ENCODE data around the gene MAGI3. TPM values are rescaled to one million over a fixed set of nuclear protein-coding genes. Genes with fewer than 3 reads are reported as not detected.

The MAGI3 gene
- total RNA-seq, 1 donor from 2014 or later = 6.3 TPM

DNA sequence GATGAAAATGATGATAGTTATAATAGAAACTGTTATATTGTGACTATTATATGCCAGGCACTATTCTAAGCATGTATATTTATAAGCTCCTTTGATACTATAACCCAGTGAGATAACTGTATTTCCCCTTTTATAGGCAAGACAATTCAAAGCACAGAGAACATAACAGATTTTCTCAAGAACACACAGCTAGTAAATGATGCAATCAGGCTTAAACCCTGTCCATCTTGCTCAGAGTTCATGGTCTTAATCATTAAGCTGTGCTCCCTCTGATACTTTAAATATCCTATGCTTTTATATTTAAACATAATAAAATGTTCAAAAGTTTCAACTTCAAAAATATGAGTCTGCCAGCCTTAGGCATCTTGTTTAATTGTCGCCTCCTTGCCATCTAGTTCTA lies 280.3 kb downstream of the MAGI3 start:
- no peak for FAIRE-seq

DNA sequence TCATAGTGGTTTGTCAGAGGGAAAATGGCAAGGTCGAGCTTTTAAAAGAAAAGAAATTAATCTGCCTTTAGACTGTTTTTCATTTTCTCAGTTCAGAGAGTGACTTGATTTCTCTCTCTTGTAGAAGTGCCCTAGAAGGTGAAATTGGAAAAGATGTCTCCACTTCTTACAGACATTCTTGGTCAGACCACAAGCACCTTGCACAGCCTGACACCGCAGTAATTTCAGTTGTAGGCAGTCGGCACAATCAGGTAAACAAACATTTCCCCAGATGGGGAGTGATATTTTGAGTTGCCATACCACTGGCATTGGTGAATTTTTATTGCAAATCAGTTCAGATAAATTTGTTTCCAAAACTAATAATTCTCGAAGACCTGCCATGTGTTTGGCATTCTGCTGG lies 282.2 kb downstream of the MAGI3 start:
- Histone ChIP-seq H3K27me3 (ENCODE audit: control insufficient read depth, insufficient read depth, low read length) (no peaks in the 10 kb centered on the region), H3K4me3 (ENCODE audit: low read depth, low read length) (no peak overlapping the region), H3K36me3 (ENCODE audit: control insufficient read depth, insufficient read depth, low read length) (no peaks in the 10 kb centered on the region)
- TF ChIP-seq, protein P1, sequence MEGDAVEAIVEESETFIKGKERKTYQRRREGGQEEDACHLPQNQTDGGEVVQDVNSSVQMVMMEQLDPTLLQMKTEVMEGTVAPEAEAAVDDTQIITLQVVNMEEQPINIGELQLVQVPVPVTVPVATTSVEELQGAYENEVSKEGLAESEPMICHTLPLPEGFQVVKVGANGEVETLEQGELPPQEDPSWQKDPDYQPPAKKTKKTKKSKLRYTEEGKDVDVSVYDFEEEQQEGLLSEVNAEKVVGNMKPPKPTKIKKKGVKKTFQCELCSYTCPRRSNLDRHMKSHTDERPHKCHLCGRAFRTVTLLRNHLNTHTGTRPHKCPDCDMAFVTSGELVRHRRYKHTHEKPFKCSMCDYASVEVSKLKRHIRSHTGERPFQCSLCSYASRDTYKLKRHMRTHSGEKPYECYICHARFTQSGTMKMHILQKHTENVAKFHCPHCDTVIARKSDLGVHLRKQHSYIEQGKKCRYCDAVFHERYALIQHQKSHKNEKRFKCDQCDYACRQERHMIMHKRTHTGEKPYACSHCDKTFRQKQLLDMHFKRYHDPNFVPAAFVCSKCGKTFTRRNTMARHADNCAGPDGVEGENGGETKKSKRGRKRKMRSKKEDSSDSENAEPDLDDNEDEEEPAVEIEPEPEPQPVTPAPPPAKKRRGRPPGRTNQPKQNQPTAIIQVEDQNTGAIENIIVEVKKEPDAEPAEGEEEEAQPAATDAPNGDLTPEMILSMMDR (IDR thresholded peaks at IDR 0.05; ENCODE audit: insufficient read depth, low read length, severe bottlenecking) = no peak
- FAIRE-seq = no peak
- no peak for DNase-seq (ENCODE audit: low read depth)

More for the DNA sequence above, 280.3 kb downstream of the MAGI3 start:
- DNase-seq (ENCODE audit: low read depth) = no peak
- Histone ChIP-seq H3K36me3 (ENCODE audit: control insufficient read depth, insufficient read depth, low read length) (no peaks in the 10 kb centered on the region), H3K27me3 (ENCODE audit: control insufficient read depth, insufficient read depth, low read length) (no peaks in the 10 kb centered on the region), H3K4me3 (ENCODE audit: low read depth, low read length) (no peak overlapping the region)
- TF ChIP-seq, protein P1 (IDR thresholded peaks at IDR 0.05; ENCODE audit: insufficient read depth, low read length, severe bottlenecking) = no peak

DNA sequence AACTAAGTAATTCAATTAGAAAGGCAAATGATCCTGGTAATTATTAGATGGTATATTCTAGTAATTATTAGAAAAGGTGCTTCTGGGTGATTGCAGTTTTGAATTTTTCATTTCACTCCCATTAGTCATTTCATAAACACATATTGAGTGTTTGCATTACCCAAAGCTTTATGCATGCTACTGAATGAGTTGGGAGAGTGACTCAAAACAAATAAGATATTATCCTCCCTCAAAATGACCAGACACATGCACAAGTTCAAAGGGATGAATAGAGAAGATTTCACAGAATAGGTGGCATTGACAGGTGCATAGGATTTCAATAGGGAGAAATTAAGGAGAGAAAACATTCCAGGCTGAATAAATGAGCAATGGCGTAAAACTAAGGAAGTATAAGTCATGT lies 284.3 kb downstream of the MAGI3 start:
- peak; percentile 90 for DNase-seq (ENCODE audit: low read depth)
- Histone ChIP-seq H3K4me3 (ENCODE audit: low read depth, low read length) (no peak overlapping the region), H3K36me3 (ENCODE audit: control insufficient read depth, insufficient read depth, low read length) (no peaks in the 10 kb centered on the region), H3K27me3 (ENCODE audit: control insufficient read depth, insufficient read depth, low read length) (no peaks in the 10 kb centered on the region)
- TF ChIP-seq, protein P1 (IDR thresholded peaks at IDR 0.05; ENCODE audit: insufficient read depth, low read length, severe bottlenecking) = no peak
- no peak for FAIRE-seq

DNA sequence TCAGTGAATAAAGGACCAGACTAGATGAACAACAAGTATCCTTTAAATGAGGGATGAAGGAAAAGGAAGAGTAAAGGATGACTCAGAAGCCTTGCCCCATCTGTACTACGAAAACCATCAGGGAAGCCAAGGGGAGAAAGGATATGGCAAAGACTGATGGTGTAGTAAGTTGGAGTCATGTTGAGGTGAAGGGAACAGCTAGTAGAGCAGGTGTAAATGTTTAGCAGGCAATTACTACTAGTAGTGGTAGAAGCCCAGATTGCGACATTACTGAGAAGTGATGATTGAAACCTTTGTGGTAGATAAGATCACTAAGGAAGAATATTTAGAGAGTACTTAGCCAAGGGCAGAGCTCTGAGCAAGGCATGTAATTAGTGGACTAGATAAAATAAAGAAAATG lies 285.0 kb downstream of the MAGI3 start:
- DNase-seq (ENCODE audit: low read depth) = peak; percentile 68
- FAIRE-seq = no peak
- Histone ChIP-seq H3K27me3 (ENCODE audit: control insufficient read depth, insufficient read depth, low read length) (no peaks in the 10 kb centered on the region), H3K36me3 (ENCODE audit: control insufficient read depth, insufficient read depth, low read length) (no peaks in the 10 kb centered on the region), H3K4me3 (ENCODE audit: low read depth, low read length) (no peak overlapping the region)
- TF ChIP-seq, protein P1 (IDR thresholded peaks at IDR 0.05; ENCODE audit: insufficient read depth, low read length, severe bottlenecking) = no peak

DNA sequence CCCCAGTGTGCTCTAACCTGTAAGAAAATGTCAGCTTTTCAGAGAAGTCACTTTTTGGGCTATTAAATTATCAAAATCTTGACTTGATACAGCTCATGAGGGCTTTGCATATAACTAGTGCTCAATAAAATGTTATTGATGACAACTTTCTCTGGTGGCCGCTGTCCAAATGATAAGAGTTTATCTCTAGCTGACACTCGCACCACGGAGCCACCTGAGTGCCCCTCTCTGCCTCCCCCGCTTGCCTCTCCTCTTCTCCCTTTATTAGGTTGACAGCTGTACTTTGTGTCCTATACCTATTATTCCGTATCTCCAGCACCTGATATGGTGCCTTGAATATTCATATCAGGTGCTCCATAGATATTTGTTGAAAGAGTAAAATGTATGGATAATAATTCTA lies 286.2 kb downstream of the MAGI3 start:
- TF ChIP-seq, protein P1 (IDR thresholded peaks at IDR 0.05; ENCODE audit: insufficient read depth, low read length, severe bottlenecking) = no peak
- no peak overlapping the region for H3K4me3 ChIP-seq (ENCODE audit: low read depth, low read length)
- no peak for FAIRE-seq
- H3K27me3 ChIP-seq (ENCODE audit: control insufficient read depth, insufficient read depth, low read length) = no peaks in the 10 kb centered on the region
- no peaks in the 10 kb centered on the region for H3K36me3 ChIP-seq (ENCODE audit: control insufficient read depth, insufficient read depth, low read length)
- DNase-seq (ENCODE audit: low read depth) = no peak

Data from bronchial epithelial cell (primary cell).